T-helper 1 cell treated with Interleukin-12 subunit alpha and Interleukin-12 subunit beta and Interleukin-4 antibody, amounts not matched to agents 30 ng/mL and 1 ng/mL, for 36 hours (primary cell): ENCODE results near the gene CTSW. TPM values are rescaled to one million over a fixed set of nuclear protein-coding genes. Genes with fewer than 3 reads are reported as not detected.
"Not testable (repeated sequence)": the region's sequence is repeated elsewhere in the genome, so short reads cannot be mapped to it uniquely, and the experiment has no call there.

Source experiments
- intact Hi-C: fragments of 100-400 bp; cut with micrococcal nuclease; formaldehyde crosslinking; loops from one replicate; pipeline ENCODE4 v1.15.1; 2024
- total RNA-seq: library from RNA; stranded (reverse); gene quantifications from 2 replicates; pipeline ENCODE4 v1.2.3, GENCODE V29; 2022

CTSW gene
- total RNA-seq, 1 donor from 2014 or later, result 29.5 TPM

DNA sequence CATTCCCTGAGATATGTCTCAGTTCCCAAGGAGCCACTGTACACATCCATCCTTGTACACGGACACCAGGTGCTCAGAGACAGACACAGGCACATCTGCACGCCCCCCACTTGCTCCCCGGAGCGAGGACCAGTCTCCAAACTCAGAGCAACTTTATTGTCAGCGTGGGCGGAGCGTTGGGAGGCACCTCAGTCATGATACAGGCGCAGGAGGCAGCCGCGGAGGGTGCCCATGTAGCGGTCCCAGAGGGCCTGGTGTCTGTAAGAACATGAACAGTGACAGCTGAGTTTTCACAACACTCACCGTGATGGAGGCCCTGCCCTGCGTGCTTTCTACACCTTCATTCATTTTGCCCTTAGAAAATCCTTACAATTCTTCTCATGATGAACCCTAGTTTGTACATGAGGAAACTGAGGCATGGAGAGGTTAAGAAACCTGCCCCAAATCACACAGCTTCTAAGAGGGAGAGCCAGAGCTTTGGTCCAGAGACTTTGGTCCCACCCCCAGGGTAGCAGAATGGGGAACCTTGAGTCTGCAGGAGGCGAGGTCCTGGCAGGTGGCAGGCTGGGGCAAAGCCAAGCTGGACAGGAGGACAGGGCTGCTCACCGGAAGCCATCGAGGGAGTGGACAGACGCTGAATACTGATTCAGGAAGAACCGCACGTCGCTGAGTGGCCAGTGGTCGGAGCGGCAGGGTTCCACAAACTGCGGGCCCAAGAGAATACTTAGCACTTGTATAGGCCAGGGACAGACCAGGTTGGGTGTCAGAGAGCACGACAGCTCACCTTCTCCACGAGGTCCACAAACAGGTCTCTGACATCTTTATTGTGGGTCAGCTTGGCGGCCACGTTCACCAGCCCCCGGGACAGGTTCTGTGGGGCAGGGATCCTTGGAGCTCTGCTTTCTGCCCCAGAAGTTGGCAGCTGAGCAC lies 4.4 kb downstream of the CTSW start:
- intact Hi-C loops, result loop anchor here (1.0 kb wide), 3 partner anchors 25 to 138 kb away; no protein-coding TSS in a partner anchor

DNA sequence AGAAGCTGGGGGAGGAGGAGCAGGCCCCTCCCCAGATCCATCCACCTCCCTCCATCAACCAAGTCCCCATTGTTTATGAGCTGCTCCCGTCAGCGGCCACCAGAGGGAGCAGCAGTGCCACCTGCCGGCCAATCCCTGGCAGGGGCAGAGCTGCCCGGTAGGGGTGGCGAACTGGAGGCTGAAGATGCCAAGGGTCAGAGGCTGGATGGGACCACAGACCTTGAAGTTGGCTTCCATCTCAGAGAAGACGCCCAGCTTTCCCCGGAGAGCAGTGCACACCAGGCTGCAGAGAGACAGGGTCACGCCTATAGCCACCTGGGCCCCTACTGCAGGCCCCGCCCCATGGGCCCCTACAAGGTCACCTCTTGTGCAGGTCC lies 5.1 kb downstream of the CTSW start:
- intact Hi-C loops, result loop anchor here (1.0 kb wide), 3 partner anchors 25 to 138 kb away; no protein-coding TSS in a partner anchor

DNA sequence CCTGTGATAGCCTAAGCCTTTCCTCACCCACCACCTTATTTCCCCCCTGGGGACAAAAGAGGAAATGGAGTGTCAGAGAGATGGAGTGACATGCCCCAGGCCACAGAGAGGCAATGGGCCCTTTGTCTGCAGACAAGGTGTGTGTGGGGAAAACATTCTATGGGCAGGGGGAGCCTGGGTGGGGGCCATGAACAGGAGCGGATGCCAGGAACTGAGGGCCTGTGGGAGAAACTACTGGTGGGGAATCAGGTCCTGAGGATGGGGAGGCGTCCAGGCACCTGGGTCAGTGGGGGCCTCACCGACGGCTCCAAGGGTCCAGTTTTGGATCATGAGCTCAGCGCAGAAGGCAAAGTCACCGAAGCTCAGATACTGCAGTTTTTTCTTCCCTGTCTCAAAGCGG lies 5.6 kb downstream of the CTSW start:
- intact Hi-C loops, result no loop called here

DNA sequence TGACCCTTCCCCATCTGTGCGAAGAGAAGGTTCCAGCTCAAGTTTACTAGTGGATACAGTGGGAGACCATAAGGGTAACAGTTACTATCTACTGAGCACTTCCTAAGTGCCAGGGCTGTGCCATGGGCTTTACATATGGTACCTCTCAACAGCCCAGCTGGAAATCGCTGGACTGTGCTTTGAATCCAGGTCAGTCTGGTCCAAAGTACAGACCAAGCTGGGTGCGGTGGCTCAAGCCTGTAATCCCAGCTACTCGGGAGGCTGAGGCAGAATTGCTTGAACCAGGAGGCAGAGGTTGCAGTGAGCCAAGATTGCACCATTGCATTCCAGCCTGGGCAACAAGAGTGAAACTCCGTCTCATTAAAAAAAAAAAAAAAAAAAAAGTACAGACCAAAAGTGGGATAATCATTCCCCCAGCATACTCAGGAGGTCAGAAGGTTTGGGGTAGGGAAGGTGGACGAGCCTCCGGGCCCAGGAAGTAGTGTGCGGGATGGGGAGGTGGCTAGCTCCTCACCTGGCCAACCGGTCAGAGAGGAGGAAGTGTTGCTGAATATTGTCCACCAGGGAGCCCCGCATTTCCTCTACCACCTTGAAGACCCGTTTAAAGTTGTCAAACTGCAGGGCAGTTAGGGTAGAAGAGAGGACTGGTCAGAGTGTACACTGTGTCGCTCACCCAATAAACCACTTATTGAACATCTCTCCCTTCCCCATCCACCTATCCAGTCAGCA lies 6.3 kb downstream of the CTSW start:
- intact Hi-C loops, result no loop called here

DNA sequence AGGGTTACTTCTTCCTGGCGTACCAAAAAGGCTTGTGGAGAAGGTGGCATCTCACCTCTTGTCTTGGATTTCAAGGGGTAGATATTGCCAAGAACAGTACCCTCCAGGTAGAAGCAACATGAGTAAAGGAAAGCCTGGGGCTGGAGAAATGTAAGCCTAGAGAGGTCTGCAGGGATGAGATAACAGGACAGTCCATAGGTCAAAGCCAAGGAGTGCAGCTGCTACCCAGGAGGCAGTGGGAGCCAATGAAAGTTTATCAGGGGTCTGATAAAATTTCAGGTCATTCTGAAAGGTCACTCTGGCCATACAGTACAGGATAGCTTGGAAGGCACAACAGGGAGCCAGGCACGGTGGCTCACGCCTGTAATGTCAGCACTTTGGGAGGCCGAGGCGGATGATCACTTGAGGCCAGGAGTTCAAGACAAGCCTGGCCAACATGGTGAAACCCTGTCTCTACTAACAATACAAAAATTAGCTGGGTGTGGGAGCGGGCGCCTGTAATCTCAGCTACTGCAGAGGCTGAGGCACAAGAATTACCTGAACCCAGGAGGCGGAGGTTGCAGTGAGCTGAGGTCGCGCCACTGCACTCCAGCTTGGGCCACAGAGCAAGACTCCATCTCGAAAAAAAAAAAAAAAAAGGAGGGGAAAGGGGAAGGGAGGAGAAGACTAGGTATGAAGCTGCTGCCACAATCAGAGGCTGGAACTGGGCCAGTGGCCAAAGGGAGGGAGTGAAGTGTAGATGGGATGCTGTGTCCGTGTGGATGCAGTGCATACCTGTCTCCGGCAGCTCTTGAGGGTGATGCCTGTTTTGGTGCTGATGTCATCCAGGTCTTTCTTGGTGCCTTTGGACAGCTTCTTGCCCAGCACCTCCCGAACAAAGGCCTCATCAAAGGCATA lies 7.4 kb downstream of the CTSW start:
- intact Hi-C loops, result no loop called here

DNA sequence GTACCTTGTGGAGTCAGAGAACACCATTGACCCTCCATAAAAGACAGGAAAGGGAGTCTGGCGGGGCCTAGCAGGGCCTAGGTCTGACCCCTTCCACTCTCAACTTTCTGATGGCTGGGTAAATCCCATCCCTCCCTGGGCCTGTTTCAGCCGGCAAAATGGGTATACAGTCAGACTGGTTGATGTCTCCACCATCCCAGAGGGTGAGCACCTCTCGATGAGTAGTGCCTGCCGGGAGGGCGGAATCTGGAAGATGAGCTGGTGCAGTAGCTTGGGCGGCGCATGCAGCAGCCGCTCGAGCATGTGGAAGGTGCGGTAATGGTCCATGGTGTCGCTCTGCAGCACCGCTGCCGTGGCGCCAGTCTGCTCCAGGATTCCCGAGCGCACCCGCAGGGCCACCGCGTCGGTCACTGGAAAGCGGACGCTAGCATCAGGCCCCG lies 8.1 kb downstream of the CTSW start:
- intact Hi-C loops, result loop anchor here (1.0 kb wide), 3 partner anchors 74 to 175 kb away; partner anchors contain the start of genes BANF1, EIF1AD, KAT5 and SART1

DNA sequence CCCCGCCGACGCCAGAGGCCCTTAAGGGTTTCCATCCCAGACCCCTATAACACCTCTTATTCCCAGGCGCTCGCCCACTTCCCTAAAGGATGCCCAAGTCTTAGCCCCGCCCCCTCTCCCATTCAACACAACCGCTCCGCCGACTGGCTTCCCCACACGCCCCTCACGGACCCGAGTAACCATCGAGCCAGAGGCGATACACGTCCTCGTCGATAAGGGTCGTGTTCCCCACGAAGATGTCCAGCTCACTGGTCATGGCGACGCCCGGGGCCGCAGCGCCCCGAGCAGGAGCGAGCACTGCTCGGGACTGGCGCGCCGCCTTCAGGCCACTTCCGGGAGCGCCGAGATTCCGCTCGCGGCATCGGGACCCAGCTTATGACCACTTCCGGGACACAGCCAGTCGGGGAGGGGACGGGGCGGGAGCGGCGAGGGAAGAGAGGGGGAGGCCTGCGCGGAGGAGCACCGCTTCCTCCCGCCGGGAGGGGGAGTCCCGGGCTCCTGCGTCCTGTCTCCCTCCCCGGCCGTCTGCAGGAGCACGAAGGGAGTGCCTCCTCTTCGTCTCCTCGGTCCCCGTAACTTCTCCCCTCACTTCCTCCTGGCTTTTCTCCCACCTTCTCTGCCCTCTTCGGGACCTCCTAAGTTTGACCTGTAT lies 8.7 kb downstream of the CTSW start, which contains the start of gene FIBP:
TSS of gene FIBP (minus strand) at position 309 of the 652 bp plus-strand sequence. CDS start at position 256, 53 bp downstream.
- intact Hi-C loops, result loop anchor here (1.0 kb wide), 3 partner anchors 73 to 176 kb away; partner anchors contain the start of genes BANF1, EIF1AD, KAT5 and SART1

DNA sequence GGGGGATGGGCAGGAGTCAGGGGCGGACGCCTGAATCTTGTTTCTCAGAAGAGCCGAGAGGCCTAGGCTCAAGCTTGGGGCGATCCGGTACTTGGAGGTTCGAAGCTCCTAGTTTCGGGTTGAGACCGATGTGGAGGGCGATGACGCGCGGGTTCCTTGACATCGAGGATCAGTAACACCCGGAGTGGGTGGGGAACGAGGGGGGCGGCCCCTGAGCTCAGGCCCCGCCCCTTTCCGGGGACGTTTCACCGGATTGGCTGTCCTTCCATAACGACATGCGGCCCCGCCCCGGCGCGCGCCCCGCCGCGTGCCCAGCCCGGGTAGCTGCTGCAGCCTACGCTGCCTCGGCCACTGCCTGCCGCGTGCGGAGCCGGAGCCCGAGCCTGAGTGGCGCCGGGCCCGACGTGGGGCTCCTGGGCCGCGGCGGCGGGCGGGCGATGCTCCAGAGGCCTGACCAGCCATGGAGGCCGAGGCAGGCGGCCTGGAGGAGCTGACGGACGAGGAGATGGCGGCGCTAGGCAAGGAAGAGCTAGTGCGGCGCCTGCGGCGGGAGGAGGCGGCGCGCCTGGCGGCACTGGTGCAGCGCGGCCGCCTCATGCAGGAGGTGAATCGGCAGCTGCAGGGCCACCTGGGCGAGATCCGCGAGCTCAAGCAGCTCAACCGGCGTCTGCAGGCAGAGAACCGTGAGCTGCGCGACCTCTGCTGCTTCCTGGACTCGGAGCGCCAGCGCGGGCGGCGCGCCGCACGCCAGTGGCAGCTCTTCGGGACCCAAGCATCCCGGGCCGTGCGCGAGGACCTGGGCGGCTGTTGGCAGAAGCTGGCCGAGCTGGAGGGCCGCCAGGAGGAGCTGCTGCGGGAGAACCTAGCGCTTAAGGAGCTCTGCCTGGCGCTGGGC lies 10.9 kb downstream of the CTSW start, which contains the start of gene CCDC85B:
TSS of gene CCDC85B (plus strand) at position 350 of the 895 bp plus-strand sequence. CDS start at position 461, 111 bp downstream.
- intact Hi-C loops, result loop anchor here (1.0 kb wide), 7 partner anchors 10 to 162 kb away; partner anchors contain the start of genes C11orf68, DRAP1, FOSL1 and SF3B2

DNA sequence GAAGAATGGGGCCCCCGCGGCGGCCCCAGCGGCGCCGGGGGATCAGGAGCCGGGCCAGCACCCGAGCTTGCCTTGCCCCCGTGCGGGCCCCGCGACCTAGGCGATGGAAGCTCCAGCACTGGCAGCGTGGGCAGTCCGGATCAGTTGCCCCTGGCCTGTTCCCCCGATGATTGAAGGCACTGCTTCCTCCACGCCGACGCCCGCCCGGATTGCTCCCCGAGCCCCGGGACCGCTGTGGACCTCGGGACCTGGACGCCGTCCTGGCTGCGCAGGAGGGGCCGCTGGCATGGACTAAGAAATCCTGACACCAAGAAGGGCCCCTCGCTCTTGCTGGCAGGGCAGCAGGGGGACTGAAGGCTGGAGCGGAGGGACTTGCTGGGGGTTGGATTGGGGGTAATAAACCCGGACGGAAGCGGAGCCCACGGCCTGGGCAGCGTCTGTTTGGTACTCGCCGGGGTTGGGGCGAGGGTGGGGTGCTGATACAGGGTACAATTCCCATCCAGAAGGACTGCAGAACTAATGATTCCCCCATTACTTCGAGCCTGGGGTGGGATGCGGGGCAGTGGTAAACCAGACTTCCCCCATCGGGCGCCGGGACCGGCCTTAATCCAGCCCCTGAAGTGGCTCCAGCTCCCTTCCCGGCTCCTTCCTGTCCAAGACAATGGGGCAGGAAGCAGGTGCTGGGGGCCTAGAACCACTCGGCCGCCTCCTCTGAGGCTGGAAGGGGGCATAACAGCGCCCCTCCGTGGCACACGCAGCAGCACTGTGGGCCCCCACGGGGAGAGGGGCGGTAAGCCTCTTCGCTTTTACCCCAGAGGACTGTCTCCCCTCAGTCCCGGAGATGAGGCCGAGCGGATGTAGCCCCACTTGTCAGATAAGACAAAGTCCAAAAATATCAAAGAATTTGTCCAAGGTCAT lies 11.8 kb downstream of the CTSW start:
- intact Hi-C loops, result no loop called here

DNA sequence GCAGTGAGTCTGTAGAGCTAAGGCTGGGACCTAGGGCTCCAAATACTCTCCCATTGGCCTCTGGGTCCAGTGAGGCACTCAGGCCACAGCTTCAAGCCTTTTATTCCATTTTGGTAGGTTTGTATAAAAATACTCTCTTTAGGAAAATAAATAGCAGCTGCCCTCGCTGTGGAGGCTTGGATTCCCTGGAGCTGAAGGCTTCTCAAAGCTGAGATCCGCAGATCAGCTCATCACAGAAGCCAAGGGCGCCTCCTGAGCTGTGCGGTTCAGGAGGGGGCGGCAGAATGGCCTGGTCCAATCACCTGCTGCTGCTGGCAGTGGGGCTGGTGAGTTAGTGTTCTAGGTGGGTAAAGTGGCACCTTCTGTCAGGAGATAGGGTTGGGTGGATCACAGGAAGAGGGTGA lies 12.5 kb downstream of the CTSW start:
- intact Hi-C loops, result not testable (repeated sequence)

DNA sequence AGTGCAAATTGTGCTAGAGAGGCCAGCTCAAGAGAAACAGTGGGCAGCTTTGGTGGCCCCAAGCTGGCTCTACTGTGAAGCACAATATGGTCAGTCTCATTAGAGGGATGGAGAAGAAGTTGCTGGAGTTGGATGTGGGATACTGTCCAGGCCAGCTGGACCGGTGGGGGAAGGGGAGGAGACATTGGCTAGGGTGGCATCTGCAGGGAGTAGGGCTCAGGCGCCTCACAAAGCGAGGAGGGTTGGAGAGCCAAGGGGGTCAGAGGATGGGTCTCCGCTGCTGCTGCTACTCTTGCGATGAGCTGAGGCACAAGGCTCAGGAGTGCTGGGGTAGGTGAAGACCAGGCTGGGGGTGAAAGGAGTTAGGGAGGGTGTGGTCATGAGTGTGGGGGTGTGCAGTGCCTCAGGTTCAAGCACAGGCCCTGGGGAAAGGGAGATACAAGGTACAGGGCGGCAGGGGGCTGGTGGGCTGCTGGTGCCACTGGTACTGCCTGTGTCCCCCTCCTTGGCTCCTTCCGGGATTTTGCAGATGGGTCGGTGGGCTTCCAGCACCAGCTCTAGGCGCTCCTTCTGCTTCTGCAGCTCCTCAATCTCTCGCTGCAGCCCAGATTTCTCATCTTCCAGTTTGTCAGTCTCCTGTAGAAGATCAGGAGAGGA lies 13.2 kb downstream of the CTSW start:
- intact Hi-C loops, result no loop called here

DNA sequence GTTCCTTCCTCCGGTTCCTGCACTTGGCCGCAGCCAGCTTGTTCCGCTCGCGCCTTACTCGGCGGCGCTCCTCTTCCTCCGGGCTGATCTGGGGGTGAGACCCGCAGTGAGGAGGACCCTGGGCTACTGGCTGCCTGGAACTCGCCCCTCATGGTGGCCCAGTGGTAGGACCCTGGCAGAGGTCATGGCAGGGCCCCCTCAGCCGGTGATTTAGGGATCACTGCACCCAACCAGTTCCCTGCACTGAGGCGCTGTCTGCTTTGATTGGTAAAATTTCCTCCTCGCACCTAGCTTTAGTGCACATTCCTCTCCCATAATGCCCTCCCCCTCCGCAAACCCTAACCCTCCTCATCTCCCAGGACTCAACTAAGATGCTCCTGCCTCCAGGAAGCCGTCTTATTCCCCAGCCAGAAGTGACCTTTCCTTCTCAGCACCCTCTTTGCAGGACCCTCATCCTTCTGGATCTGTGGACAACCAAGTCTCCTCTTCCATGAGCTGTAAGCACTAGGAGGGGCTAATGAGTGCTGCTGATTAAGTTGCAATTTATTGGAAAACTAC lies 14.5 kb downstream of the CTSW start:
- intact Hi-C loops, result loop anchor here (1.0 kb wide), 1 partner anchor 62 kb away; no protein-coding TSS in a partner anchor

DNA sequence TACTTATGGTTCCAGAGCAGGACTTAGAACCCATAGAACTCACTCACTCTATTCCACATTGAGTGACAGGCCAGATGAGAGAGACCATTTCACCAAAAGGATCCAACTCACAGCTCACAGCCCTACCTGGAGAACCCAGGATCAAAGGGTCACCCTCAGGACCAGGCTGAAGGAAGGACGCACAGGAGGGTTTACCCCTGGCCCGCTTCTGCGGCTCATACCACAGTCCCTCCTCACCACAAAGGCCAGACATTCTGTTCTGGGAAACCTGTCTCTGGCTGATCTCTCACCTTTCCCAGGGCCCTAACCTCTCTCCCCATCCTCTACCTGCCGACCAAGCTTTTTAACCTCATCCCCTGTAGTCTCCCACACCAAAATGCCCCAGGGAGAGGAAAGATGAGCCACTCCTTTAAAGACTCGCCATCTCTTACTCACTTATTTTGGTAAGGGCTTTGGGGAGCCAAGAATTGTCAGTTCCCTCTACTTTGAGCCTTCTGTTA lies 15.9 kb downstream of the CTSW start:
- intact Hi-C loops, result no loop called here

DNA sequence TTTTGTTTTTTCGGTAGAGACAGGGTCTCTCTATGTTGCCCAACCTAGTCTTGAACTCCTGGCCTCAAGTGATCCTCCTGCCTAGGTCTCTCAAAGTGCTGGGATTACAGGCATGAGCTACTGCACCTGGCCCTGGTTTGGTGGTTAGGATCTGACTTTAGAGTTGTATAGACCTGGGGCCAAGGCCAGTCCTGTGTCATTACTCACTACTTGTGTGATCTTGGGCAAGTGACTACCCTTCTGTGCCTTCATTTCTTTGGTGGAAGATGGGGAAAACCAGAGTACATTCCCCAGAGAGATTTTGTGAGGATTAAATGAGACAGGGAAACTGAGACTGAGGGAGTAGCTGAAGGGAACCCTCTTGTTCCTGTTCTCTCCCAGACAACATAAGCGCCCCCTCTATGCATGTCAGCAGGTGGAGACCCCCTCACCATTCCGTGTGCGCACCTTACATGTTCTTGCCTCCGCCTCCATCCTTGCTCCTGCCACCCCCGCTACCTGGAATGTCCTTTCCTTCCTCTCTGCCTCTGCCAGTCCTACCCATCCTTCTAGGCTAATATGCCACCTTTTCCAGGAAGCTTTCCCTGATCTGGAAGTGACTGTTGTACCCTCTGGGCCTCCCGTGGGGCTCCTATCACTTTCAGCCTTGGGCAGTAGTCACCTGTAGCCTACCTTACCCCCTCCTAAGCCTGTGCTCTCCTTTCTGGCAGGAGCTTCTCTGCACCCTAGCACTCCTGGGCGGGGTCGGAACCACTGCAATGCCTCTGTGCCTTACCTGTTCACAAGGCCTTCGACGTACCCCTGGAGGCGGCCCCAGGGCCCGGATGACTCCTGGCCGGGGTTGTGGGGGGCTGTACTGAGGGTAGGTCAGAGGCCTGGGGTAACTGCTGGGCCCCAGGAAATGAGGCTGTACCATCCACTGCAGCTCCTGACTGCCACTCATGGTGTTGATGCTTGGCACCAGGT lies 16.7 kb downstream of the CTSW start:
- intact Hi-C loops, result no loop called here

DNA sequence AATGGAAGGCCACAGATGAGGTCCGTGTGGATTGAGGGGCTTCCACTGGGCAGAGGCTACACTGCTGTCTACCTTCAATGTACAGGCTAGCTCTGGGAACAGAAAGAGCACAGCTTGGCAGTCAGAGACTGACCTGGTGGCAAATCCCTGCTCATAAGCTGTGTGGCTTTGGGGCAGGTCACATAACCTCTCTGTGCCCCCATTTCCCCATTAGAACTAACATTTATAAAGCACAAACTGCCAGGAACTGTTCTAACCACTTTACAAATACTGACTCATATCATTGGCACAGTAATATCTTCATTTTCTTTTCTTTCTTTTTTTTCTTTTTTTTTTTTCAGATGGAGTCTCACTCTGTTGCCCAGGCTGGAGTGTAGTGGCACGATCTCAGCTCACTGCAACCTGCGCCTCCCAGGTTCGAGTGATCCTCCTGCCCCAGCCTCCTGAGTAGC lies 17.4 kb downstream of the CTSW start:
- intact Hi-C loops, result no loop called here
